Measurements from ENCODE around the gene CRTAC1. TPM values are rescaled to one million over a fixed set of nuclear protein-coding genes. Genes with fewer than 3 reads are reported as not detected.

Gene CRTAC1
- total RNA-seq, 1 experiment from 2014 or later = 0.46 TPM

GRCh38 chr10:98019784-98020183 lies 10.6 kb downstream of the CRTAC1 start:
- Histone ChIP-seq H3K27me3 (ENCODE audit: insufficient read depth, low read length) (no peaks in the 10 kb centered on the region), H2BK20ac (ENCODE audit: low read depth, low read length, poor library complexity, severe bottlenecking) (no peak overlapping the region), H3K9ac (ENCODE audit: extremely low read depth, insufficient read length, low read length) (no peak overlapping the region), H3T11ph (ENCODE audit: low read length) (no peak overlapping the region), H3K4me2 (ENCODE audit: insufficient read depth, insufficient read length, low read length) (no peak overlapping the region), H4K20me1 (ENCODE audit: control insufficient read depth, insufficient read depth, insufficient read length) (no peaks in the 10 kb centered on the region), H3K23ac (ENCODE audit: insufficient read length, low read depth, low read length) (no peak overlapping the region), H4K5ac (ENCODE audit: insufficient read length, low read depth, low read length) (no peak overlapping the region), H3K56ac (ENCODE audit: insufficient read length, low read depth, low read length) (no peak overlapping the region), H2AK5ac (ENCODE audit: insufficient read length, low read length) (no peak overlapping the region), H2BK120ac (ENCODE audit: low read depth, low read length, poor library complexity, severe bottlenecking) (no peak overlapping the region), H3K14ac (ENCODE audit: insufficient read depth, low read length) (no peak overlapping the region), H3K9me3 (ENCODE audit: control insufficient read depth, low read depth, low read length) (no peaks in the 10 kb centered on the region), H3K27ac (ENCODE audit: insufficient read length, low read depth, low read length) (no peak overlapping the region), H3K18ac (ENCODE audit: insufficient read length, low read depth, low read length) (no peak overlapping the region), H2BK15ac (ENCODE audit: low read depth, low read length) (no peak overlapping the region), H3K4me1 (ENCODE audit: insufficient read depth, low read length) (no peaks in the 10 kb centered on the region), H3K4ac (ENCODE audit: low read depth, low read length) (no peak overlapping the region), H3K23me2 (ENCODE audit: insufficient read length, low read depth, low read length, poor library complexity, severe bottlenecking) (no peaks in the 10 kb centered on the region), H2BK12ac (ENCODE audit: insufficient read length, low read depth, low read length) (no peak overlapping the region), H2AFZ (ENCODE audit: low read length) (no peak overlapping the region), H4K91ac (ENCODE audit: insufficient read length, low read depth, low read length) (no peak overlapping the region), H3K79me1 (ENCODE audit: insufficient read depth, low read depth, low read length, poor library complexity, severe bottlenecking) (no peaks in the 10 kb centered on the region), H4K8ac (replicated peaks; ENCODE audit: insufficient read length, low read depth, low read length) (no peak overlapping the region), H2BK5ac (ENCODE audit: insufficient read length, low read length) (no peak overlapping the region), H3K79me2 (ENCODE audit: insufficient read depth, low read length) (no peaks in the 10 kb centered on the region)
- Mint-ChIP-seq H3K9me3 (no peaks in the 10 kb centered on the region), H3K36me3 (ENCODE audit: insufficient read depth in 1 of 3, low read depth in 3 of 3) (no peaks in the 10 kb centered on the region), H3K27me3 (ENCODE audit: low read depth) (peaks cover 34% of the 10 kb centered on the region), H3K4me3 (no peak overlapping the region; a peak in 1 of 5 replicates), H3K27ac (no peak overlapping the region; a peak in 1 of 7 replicates), H3K4me1 (no peaks in the 10 kb centered on the region)
- no peak for DNase-seq
- no peak for TF ChIP-seq CTCF (conservative IDR thresholded peaks at IDR 0.05)
- no CpG with 5 or more reads among the region's 4 CpGs for WGBS (ENCODE audit: extremely low coverage, insufficient read length, low lambda C conversion rate)

Data from H9 (cell line).